HG03097 (cell line): ENCODE data around the gene SBF2.
"Not testable (repeated sequence)": the region's sequence is repeated elsewhere in the genome, so short reads cannot be mapped to it uniquely, and the experiment has no call there.

Experiments used
- ATAC-seq: cut with Tn5 transposase; IDR thresholded peaks from one replicate; pipeline ENCODE4 v1.9.1; 2021; ENCODE audit not compliant: unreplicated experiment, low FRiP score

SBF2 gene

GRCh38 chr11:9930562-9931331 is 363.3 kb downstream of the SBF2 start:
- ATAC-seq = not testable (repeated sequence)

- no peak for ATAC-seq
These were observed 366.3 kb downstream of the SBF2 start for GRCh38 chr11:9927670-9928069.

- no peak for ATAC-seq
These were observed 370.7 kb downstream of the SBF2 start for GRCh38 chr11:9923280-9923679.

GRCh38 chr11:9922806-9923205 is 371.2 kb downstream of the SBF2 start:
- no peak for ATAC-seq

GRCh38 chr11:9916480-9916879 is 377.5 kb downstream of the SBF2 start:
- no peak for ATAC-seq

- no peak for ATAC-seq
These were observed 380.0 kb downstream of the SBF2 start for GRCh38 chr11:9914064-9914463.

GRCh38 chr11:9905960-9906791 is 387.8 kb downstream of the SBF2 start:
- ATAC-seq = no peak

GRCh38 chr11:9905501-9905951 is 388.5 kb downstream of the SBF2 start:
- ATAC-seq = no peak

GRCh38 chr11:9903579-9903978 is 390.4 kb downstream of the SBF2 start:
- ATAC-seq = no peak

- no peak for ATAC-seq
These were observed 392.1 kb downstream of the SBF2 start for GRCh38 chr11:9901943-9902342.

- ATAC-seq = not testable (repeated sequence)
These were observed 393.8 kb downstream of the SBF2 start for GRCh38 chr11:9900253-9900652.

- ATAC-seq = no peak
These were observed 394.3 kb downstream of the SBF2 start for GRCh38 chr11:9899676-9900075.

GRCh38 chr11:9896902-9897301 is 397.1 kb downstream of the SBF2 start:
- ATAC-seq = no peak

- ATAC-seq = no peak
These were observed 399.0 kb downstream of the SBF2 start for GRCh38 chr11:9895006-9895405.

- no peak for ATAC-seq
These were observed 400.5 kb downstream of the SBF2 start for GRCh38 chr11:9893474-9893873.

GRCh38 chr11:9888938-9889337 is 405.1 kb downstream of the SBF2 start:
- ATAC-seq = no peak

GRCh38 chr11:9887472-9887871 is 406.5 kb downstream of the SBF2 start:
- ATAC-seq = no peak

GRCh38 chr11:9886595-9886994 is 407.4 kb downstream of the SBF2 start:
- no peak for ATAC-seq

- no peak for ATAC-seq
These were observed 409.4 kb downstream of the SBF2 start for GRCh38 chr11:9884601-9885000.

GRCh38 chr11:9880657-9881056 is 413.4 kb downstream of the SBF2 start:
- ATAC-seq = no peak

GRCh38 chr11:9878936-9879335 is 415.1 kb downstream of the SBF2 start:
- ATAC-seq = no peak

GRCh38 chr11:9876331-9876730 is 417.7 kb downstream of the SBF2 start:
- no peak for ATAC-seq
